HCT116 (cell line): Measurements from ENCODE around the gene SERPINA10. TPM values are rescaled to one million over a fixed set of nuclear protein-coding genes. Genes with fewer than 3 reads are reported as not detected.

Source experiments
- ATAC-seq: fragments of 200-7000 bp; cut with Tn5 transposase; 2 replicates; pipeline ENCODE4 v1.9.1; 2020; ENCODE audit warnings: mild to moderate bottlenecking, moderate library complexity
- BruUV-seq: library from RNA; stranded (reverse); fragments of 400-500 nt; replicated peaks from 2 replicates; lab custom pipeline; 2021; lab: Mats Ljungman, UMichigan
- CTCF ChIA-PET: fragments of 300-600 bp; sonication (Branson Sonifier 250); formaldehyde crosslinking; loops from one replicate; lab custom pipeline; 2021; ENCODE audit warnings: antibody characterized with exemption; lab: Charles Lee
- POLR2A ChIA-PET: fragments of 300-600, 350-600 bp; sonication (Branson Sonifier 250); formaldehyde crosslinking; loops from one replicate; lab custom pipeline; 2021; ENCODE audit warnings: antibody characterized with exemption; lab: Charles Lee
- RAD21 ChIA-PET, 2 experiments: fragments of 300-600 bp; sonication (Branson Sonifier 250); formaldehyde crosslinking; loops; one replicate each; lab custom pipeline; 2023; ENCODE audit warnings: low total read pairs in 2 of 2; ENCODE audit not compliant: uncharacterized antibody in 2 of 2, unreplicated experiment in 2 of 2, low non-redundant PET in 1 of 2; lab: Charles Lee
- DNase-seq: peaks from one replicate; pipeline ENCODE4 v3.0.0-alpha.2; 2010; ENCODE audit warnings: low read depth, low spot score
- H2AFZ ChIP-seq: fragments of 200-600 bp; shearing (Covaris generic), sonication (generic); 2 replicates; pipeline ENCODE4 v1.6.1; 2017; ENCODE audit warnings: low read depth, mixed run types, mixed read lengths, antibody characterized with exemption, low read length; ENCODE audit not compliant: poor library complexity, severe bottlenecking
- H3K27ac ChIP-seq: 2 replicates; pipeline ENCODE4 v1.5.1; 2012; ENCODE audit warnings: low read depth, low read length
- H3K27me3 ChIP-seq: fragments of 200-600 bp; sonication (generic); 2 replicates; pipeline ENCODE4 v1.6.1; 2016; ENCODE audit warnings: mixed run types, low read length, mixed read lengths; ENCODE audit not compliant: insufficient read depth
- H3K36me3 ChIP-seq, 2 experiments: fragments of 200-500 bp in 1 of 2; fragments of 200-600 bp in 1 of 2; sonication (Bioruptor generic) in 1 of 2; sonication (generic) in 1 of 2; 2 replicates each; pipeline versions ENCODE4 v1.5.1 to v1.6.1; 2014 to 2016; ENCODE audit warnings: low read length in 2 of 2, inconsistent platforms in 1 of 2, mixed read lengths in 1 of 2, mixed run types in 1 of 2; ENCODE audit not compliant: insufficient read depth in 2 of 2, control insufficient read depth in 1 of 2
- H3K4me1 ChIP-seq, 2 experiments: fragments of 200-600 bp in 1 of 2; sonication (generic) in 1 of 2; 2 replicates each; pipeline versions ENCODE4 v1.5.1 to v1.6.1; 2012 to 2017; ENCODE audit warnings: low read length in 2 of 2, inconsistent platforms in 1 of 2, mild to moderate bottlenecking in 1 of 2, mixed read lengths in 1 of 2, mixed run types in 1 of 2, moderate library complexity in 1 of 2; ENCODE audit not compliant: insufficient read depth in 2 of 2, control insufficient read depth in 1 of 2
- H3K4me2 ChIP-seq: fragments of 200-600 bp; sonication (generic); 2 replicates; pipeline ENCODE4 v1.6.1; 2017; ENCODE audit warnings: mixed run types, low read length, mixed read lengths
- H3K4me3 ChIP-seq, 2 experiments: fragments of 200-600 bp in 1 of 2; sonication (generic) in 1 of 2; replicated peaks in 1 of 2; 2 replicates each; pipeline ENCODE4 v1.5.1; 2011 to 2016; ENCODE audit warnings: low read length in 2 of 2, control low read depth in 1 of 2, low read depth in 1 of 2, mild to moderate bottlenecking in 1 of 2, mixed read lengths in 1 of 2, mixed run types in 1 of 2
- H3K79me2 ChIP-seq: fragments of 200-600 bp; sonication (generic); 2 replicates; pipeline ENCODE4 v1.6.1; 2017; ENCODE audit warnings: mild to moderate bottlenecking, mixed run types, low read length, moderate library complexity, mixed read lengths; ENCODE audit not compliant: insufficient read depth
- H3K9ac ChIP-seq: fragments of 200-600 bp; sonication (generic); 2 replicates; pipeline ENCODE4 v1.6.1; 2016; ENCODE audit warnings: low read length, mixed read lengths
- H3K9me2 ChIP-seq: fragments of 200-600 bp; sonication (generic), shearing (Covaris generic); 2 replicates; pipeline ENCODE4 v1.6.1; 2017; ENCODE audit warnings: mixed run types, mild to moderate bottlenecking, moderate library complexity; ENCODE audit not compliant: insufficient read depth
- H3K9me3 ChIP-seq, 2 experiments: fragments of 200-500 bp in 1 of 2; fragments of 200-600 bp in 1 of 2; sonication (Bioruptor generic) in 1 of 2; sonication (generic) in 1 of 2; 2 replicates each; pipeline ENCODE4 v1.6.1; 2014 to 2017; ENCODE audit warnings: low read length in 2 of 2, mixed read lengths in 2 of 2, inconsistent platforms in 1 of 2, low read depth in 1 of 2, mild to moderate bottlenecking in 1 of 2, mixed run types in 1 of 2, moderate library complexity in 1 of 2; ENCODE audit not compliant: control insufficient read depth in 1 of 2, insufficient read depth in 1 of 2
- H4K20me1 ChIP-seq: fragments of 200-600 bp; sonication (generic), shearing (Covaris generic); 2 replicates; pipeline ENCODE4 v1.6.1; 2017; ENCODE audit warnings: mixed run types, mild to moderate bottlenecking, moderate library complexity; ENCODE audit not compliant: insufficient read depth
- CBX3 ChIP-seq: IDR thresholded peaks from 2 replicates; pipeline ENCODE4 v1.6.1; 2012; ENCODE audit warnings: low read depth
- CEBPB ChIP-seq: IDR thresholded peaks from 2 replicates; pipeline ENCODE4 v1.6.1; 2012; ENCODE audit warnings: low read depth
- CTCF ChIP-seq, 3 experiments: fragments of 200-600 bp in 1 of 3; sonication (generic) in 1 of 3; IDR thresholded peaks in 2 of 3; conservative IDR thresholded peaks in 1 of 3; 2 replicates each; pipeline ENCODE4 v1.5.1; 2012 to 2017; ENCODE audit warnings: low read depth in 2 of 3, low read length in 2 of 3, antibody characterized with exemption in 1 of 3, borderline replicate concordance in 1 of 3, control low read depth in 1 of 3, mild to moderate bottlenecking in 1 of 3, mixed read lengths in 1 of 3, mixed run types in 1 of 3, moderate library complexity in 1 of 3; ENCODE audit not compliant: insufficient read depth in 1 of 3
- EGR1 ChIP-seq: IDR thresholded peaks from 2 replicates; pipeline ENCODE4 v1.6.1; 2012; ENCODE audit warnings: low read depth
- ELF1 ChIP-seq: IDR thresholded peaks from 2 replicates; pipeline ENCODE4 v1.6.1; 2012; ENCODE audit warnings: low read depth, borderline replicate concordance
- EZH2 ChIP-seq: fragments of 200-600 bp; sonication (generic); IDR thresholded peaks from 2 replicates; pipeline ENCODE4 v1.6.1; 2017; ENCODE audit warnings: antibody characterized with exemption, mixed run types
- EZH2phosphoT487 ChIP-seq: fragments of 200-600 bp; IDR thresholded peaks from 2 replicates; pipeline ENCODE4 v1.6.1; 2018; ENCODE audit warnings: antibody characterized with exemption, borderline replicate concordance
- FOSL1 ChIP-seq: IDR thresholded peaks from 2 replicates; pipeline ENCODE4 v1.6.1; 2012; ENCODE audit warnings: low read depth
- JUND ChIP-seq: IDR thresholded peaks from 2 replicates; pipeline ENCODE4 v1.6.1; 2012
- MAX ChIP-seq: IDR thresholded peaks from 2 replicates; pipeline ENCODE4 v1.6.1; 2012
- POLR2A ChIP-seq: IDR thresholded peaks from 2 replicates; pipeline ENCODE4 v1.7.0; 2011; ENCODE audit warnings: borderline replicate concordance; ENCODE audit not compliant: insufficient read depth, insufficient read length; ENCODE audit errors: extremely low read depth
- RAD21 ChIP-seq: IDR thresholded peaks from 2 replicates; pipeline ENCODE4 v1.6.1; 2012; ENCODE audit warnings: low read depth, mild to moderate bottlenecking
- REST ChIP-seq: IDR thresholded peaks from 2 replicates; pipeline ENCODE4 v1.6.1; 2012; ENCODE audit warnings: low read depth
- SIN3A ChIP-seq: IDR thresholded peaks from 2 replicates; pipeline ENCODE4 v1.6.1; 2012; ENCODE audit warnings: low read depth
- SP1 ChIP-seq: IDR thresholded peaks from 2 replicates; pipeline ENCODE4 v1.6.1; 2012; ENCODE audit warnings: low read depth
- YY1 ChIP-seq: IDR thresholded peaks from 2 replicates; pipeline ENCODE4 v1.6.1; 2011; ENCODE audit warnings: low read length, low read depth, moderate library complexity, mild to moderate bottlenecking; ENCODE audit not compliant: insufficient replicate concordance; ENCODE audit errors: extremely low read depth
- ZFX ChIP-seq: fragments of 450-650 bp; IDR thresholded peaks from 2 replicates; pipeline ENCODE4 v1.6.1; 2017
- intact Hi-C: fragments of 100-400 bp; cut with micrococcal nuclease; formaldehyde crosslinking; loops from 2 replicates; pipeline ENCODE4 v1.10.0; 2022
- total RNA-seq: library from RNA; stranded (reverse); gene quantifications from one replicate; pipeline ENCODE4 v1.2.1, GENCODE V29; 2021; ENCODE audit not compliant: unreplicated experiment
- TF ChIP-seq, protein P1 (sequence below): IDR thresholded peaks from 2 replicates; pipeline ENCODE4 v1.6.1; 2011; ENCODE audit warnings: mild to moderate bottlenecking, low read length, moderate library complexity; ENCODE audit not compliant: insufficient replicate concordance; ENCODE audit errors: extremely low read depth
- TF ChIP-seq, protein P2 (sequence below): IDR thresholded peaks from 2 replicates; pipeline ENCODE4 v1.6.1; 2012

SERPINA10 gene
- total RNA-seq, 1 experiment from 2014 or later = not detected

DNA sequence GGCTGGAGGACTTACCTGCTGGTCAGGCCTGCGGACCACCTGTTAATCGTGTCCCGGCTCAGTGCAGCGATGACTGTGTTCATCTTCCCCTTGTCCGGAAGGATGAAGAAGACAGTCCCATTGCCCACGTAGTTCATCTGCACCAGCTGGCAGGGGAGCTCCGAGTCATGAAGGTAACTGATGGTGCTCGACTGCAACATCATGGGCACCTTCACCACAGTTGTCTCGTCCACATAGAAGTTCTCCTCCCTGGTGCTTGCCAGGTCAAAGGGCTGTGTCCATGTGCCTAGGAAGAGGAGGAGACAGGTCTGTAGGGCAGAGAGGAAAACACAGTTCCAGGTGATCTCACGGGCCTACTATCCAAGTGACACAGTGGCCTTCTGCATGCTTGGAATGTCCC, 16.7 kb upstream of the SERPINA10 start:
- POLR2A ChIA-PET = no interaction called here
- Histone ChIP-seq H3K9me2 (no peaks in the 10 kb centered on the region), H3K79me2 (no peaks in the 10 kb centered on the region), H3K4me3 (no peak overlapping the region), H3K4me1 (no peaks in the 10 kb centered on the region), H3K27me3 (no peaks in the 10 kb centered on the region), H2AFZ (no peak overlapping the region), H3K9ac (no peak overlapping the region), H4K20me1 (no peaks in the 10 kb centered on the region), H3K27ac (no peak overlapping the region), H3K9me3 (peaks cover 0 to 14% of the 10 kb centered on the region in 2 experiments; a peak in 1 of 4 replicates), H3K36me3 (no peaks in the 10 kb centered on the region), H3K4me2 (no peak overlapping the region)
- BruUV-seq = no TSS peak
- RAD21 ChIA-PET = no interaction called here
- DNase-seq (no peak), ATAC-seq (no peak)
- intact Hi-C loops = no loop called here
- TF ChIP-seq CEBPB (no peak), REST (no peak), JUND (no peak), SIN3A (no peak), FOSL1 (no peak), YY1 (no peak), RAD21 (no peak), EZH2phosphoT487 (no peak), CBX3 (no peak), EGR1 (no peak), ELF1 (no peak), SP1 (no peak), ZFX (no peak), EZH2 (no peak), CTCF (IDR thresholded peaks at IDR 0.05 in 2 of 3, conservative IDR thresholded peaks at IDR 0.05 in 1 of 3; ENCODE audit: borderline replicate concordance in 1 of 3, insufficient read depth in 1 of 3, low read depth in 2 of 3, low read length in 2 of 3) (no peak), MAX (no peak), POLR2A (no peak)
- TF ChIP-seq, protein P1, sequence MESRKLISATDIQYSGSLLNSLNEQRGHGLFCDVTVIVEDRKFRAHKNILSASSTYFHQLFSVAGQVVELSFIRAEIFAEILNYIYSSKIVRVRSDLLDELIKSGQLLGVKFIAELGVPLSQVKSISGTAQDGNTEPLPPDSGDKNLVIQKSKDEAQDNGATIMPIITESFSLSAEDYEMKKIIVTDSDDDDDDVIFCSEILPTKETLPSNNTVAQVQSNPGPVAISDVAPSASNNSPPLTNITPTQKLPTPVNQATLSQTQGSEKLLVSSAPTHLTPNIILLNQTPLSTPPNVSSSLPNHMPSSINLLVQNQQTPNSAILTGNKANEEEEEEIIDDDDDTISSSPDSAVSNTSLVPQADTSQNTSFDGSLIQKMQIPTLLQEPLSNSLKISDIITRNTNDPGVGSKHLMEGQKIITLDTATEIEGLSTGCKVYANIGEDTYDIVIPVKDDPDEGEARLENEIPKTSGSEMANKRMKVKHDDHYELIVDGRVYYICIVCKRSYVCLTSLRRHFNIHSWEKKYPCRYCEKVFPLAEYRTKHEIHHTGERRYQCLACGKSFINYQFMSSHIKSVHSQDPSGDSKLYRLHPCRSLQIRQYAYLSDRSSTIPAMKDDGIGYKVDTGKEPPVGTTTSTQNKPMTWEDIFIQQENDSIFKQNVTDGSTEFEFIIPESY = no peak
- TF ChIP-seq, protein P2, sequence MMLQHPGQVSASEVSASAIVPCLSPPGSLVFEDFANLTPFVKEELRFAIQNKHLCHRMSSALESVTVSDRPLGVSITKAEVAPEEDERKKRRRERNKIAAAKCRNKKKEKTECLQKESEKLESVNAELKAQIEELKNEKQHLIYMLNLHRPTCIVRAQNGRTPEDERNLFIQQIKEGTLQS = no peak
- CTCF ChIA-PET = no interaction called here
